Liver (tissue), 3 donors: ENCODE measurements around the gene TBX2.

Source experiments
- EGR1 ChIP-seq, 2 donors: IDR thresholded peaks; 2 replicates each; pipeline ENCODE4 v1.6.1; 2016 to 2018; ENCODE audit warnings: antibody characterized with exemption in 2 of 2, low read depth in 2 of 2
- GABPA ChIP-seq, 2 donors: IDR thresholded peaks in 1 of 2; conservative IDR thresholded peaks in 1 of 2; 2 replicates each; pipeline ENCODE4 v1.6.1; 2016; ENCODE audit warnings: antibody characterized with exemption in 2 of 2, mild to moderate bottlenecking in 1 of 2, moderate library complexity in 1 of 2
- JUND ChIP-seq, 2 donors: IDR thresholded peaks; 2 replicates each; pipeline ENCODE4 v1.6.1; 2016; ENCODE audit warnings: antibody characterized with exemption in 2 of 2
- NR2F2 ChIP-seq: IDR thresholded peaks from 2 replicates; pipeline ENCODE4 v1.6.1; 2016; ENCODE audit warnings: antibody characterized with exemption
- RAD21 ChIP-seq, 2 donors: IDR thresholded peaks; 2 replicates each; pipeline ENCODE4 v1.6.1; 2016; ENCODE audit warnings: antibody characterized with exemption in 2 of 2, mild to moderate bottlenecking in 2 of 2
- REST ChIP-seq: IDR thresholded peaks from 2 replicates; pipeline ENCODE4 v1.6.1; 2016; ENCODE audit warnings: antibody characterized with exemption, mild to moderate bottlenecking
- RXRA ChIP-seq, 2 donors: IDR thresholded peaks; 2 replicates each; pipeline ENCODE4 v1.6.1; 2017 to 2018; ENCODE audit warnings: antibody characterized with exemption in 2 of 2, mild to moderate bottlenecking in 1 of 2
- SP1 ChIP-seq: IDR thresholded peaks from 2 replicates; pipeline ENCODE4 v1.6.1; 2018; ENCODE audit warnings: antibody characterized with exemption, mild to moderate bottlenecking
- TAF1 ChIP-seq: conservative IDR thresholded peaks from 2 replicates; pipeline ENCODE4 v1.6.1; 2016; ENCODE audit warnings: antibody characterized with exemption, mild to moderate bottlenecking
- TF ChIP-seq, protein P1 (sequence below): fragments of 150-350 bp; IDR thresholded peaks from 2 replicates; pipeline ENCODE4 v1.5.1; 2017; ENCODE audit warnings: improper control_type of control experiment, low read depth, low read length; ENCODE audit not compliant: missing input control
- TF ChIP-seq, protein P2 (sequence below): IDR thresholded peaks from 2 replicates; pipeline ENCODE4 v1.6.1; 2016; ENCODE audit warnings: antibody characterized with exemption
- donor health status: healthy.
- donor health status: healthy.

GRCh38 chr17:61393550-61393903 lies 6.1 kb upstream of the TBX2 start:
- TF ChIP-seq, protein P1, sequence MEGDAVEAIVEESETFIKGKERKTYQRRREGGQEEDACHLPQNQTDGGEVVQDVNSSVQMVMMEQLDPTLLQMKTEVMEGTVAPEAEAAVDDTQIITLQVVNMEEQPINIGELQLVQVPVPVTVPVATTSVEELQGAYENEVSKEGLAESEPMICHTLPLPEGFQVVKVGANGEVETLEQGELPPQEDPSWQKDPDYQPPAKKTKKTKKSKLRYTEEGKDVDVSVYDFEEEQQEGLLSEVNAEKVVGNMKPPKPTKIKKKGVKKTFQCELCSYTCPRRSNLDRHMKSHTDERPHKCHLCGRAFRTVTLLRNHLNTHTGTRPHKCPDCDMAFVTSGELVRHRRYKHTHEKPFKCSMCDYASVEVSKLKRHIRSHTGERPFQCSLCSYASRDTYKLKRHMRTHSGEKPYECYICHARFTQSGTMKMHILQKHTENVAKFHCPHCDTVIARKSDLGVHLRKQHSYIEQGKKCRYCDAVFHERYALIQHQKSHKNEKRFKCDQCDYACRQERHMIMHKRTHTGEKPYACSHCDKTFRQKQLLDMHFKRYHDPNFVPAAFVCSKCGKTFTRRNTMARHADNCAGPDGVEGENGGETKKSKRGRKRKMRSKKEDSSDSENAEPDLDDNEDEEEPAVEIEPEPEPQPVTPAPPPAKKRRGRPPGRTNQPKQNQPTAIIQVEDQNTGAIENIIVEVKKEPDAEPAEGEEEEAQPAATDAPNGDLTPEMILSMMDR, result no peak
- TF ChIP-seq, protein P2, sequence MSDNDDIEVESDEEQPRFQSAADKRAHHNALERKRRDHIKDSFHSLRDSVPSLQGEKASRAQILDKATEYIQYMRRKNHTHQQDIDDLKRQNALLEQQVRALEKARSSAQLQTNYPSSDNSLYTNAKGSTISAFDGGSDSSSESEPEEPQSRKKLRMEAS, result no peak
- no peak for TF ChIP-seq REST
- no peak for TF ChIP-seq GABPA (IDR thresholded peaks at IDR 0.05 in 1 of 2, conservative IDR thresholded peaks at IDR 0.05 in 1 of 2)
- no peak for TF ChIP-seq SP1
- TF ChIP-seq EGR1 (IDR thresholded peaks at IDR 0.05; ENCODE audit: low read depth in 2 of 2), result no peak
- TF ChIP-seq JUND (IDR thresholded peaks at IDR 0.05), result no peak
- no peak for TF ChIP-seq RXRA (IDR thresholded peaks at IDR 0.05)
- no peak for TF ChIP-seq TAF1
- TF ChIP-seq NR2F2, result no peak
- TF ChIP-seq RAD21 (IDR thresholded peaks at IDR 0.05), result no peak
